IMR-90 (cell line): ENCODE measurements around the gene PRADC1. TPM values are rescaled to one million over a fixed set of nuclear protein-coding genes. Genes with fewer than 3 reads are reported as not detected.

Experiments used
- ATAC-seq: fragments of 200-7000 bp; cut with Tn5 transposase; 2 replicates; pipeline ENCODE4 v1.9.1; 2020; ENCODE audit warnings: low read depth, mild to moderate bottlenecking, moderate library complexity
- BruUV-seq: library from RNA; stranded (reverse); fragments of 400-500 nt; replicated peaks from 2 replicates; lab custom pipeline; 2021; lab: Mats Ljungman, UMichigan
- CTCF ChIA-PET: fragments of 300-600 bp; formaldehyde crosslinking; extraction: SDS; loops from one replicate; lab custom pipeline; 2021; ENCODE audit warnings: antibody characterized with exemption; lab: Yijun Ruan, JAX
- POLR2A ChIA-PET: fragments of 300-600 bp; sonication (Branson Sonifier 250); formaldehyde crosslinking; loops from one replicate; lab custom pipeline; 2022; ENCODE audit warnings: antibody characterized with exemption; ENCODE audit not compliant: unreplicated experiment; lab: Charles Lee
- DNase-seq: peaks from one replicate; pipeline ENCODE4 v3.0.0; 2013
- H2AFZ ChIP-seq: replicated peaks from 2 replicates; pipeline ENCODE3; 2013; ENCODE audit warnings: low read length, mild to moderate bottlenecking; ENCODE audit not compliant: poor library complexity
- H2AK5ac ChIP-seq: 2 replicates; pipeline ENCODE4 v1.6.1; 2013; ENCODE audit warnings: low read depth, low read length, inconsistent platforms
- H2AK9ac ChIP-seq: replicated peaks from 2 replicates; pipeline ENCODE3; 2013; ENCODE audit warnings: mild to moderate bottlenecking, low read depth, low read length, moderate library complexity; ENCODE audit not compliant: poor library complexity
- H2BK120ac ChIP-seq: 2 replicates; pipeline ENCODE4 v1.6.1; 2013; ENCODE audit warnings: low read depth, low read length, inconsistent platforms
- H2BK15ac ChIP-seq: 3 replicates; pipeline ENCODE4 v1.6.1; 2013; ENCODE audit warnings: low read depth, low read length, inconsistent platforms
- H2BK20ac ChIP-seq: 2 replicates; pipeline ENCODE4 v1.6.1; 2013; ENCODE audit warnings: low read depth, mild to moderate bottlenecking, inconsistent platforms, low read length, moderate library complexity
- H2BK5ac ChIP-seq: 2 replicates; pipeline ENCODE4 v1.6.1; 2013; ENCODE audit warnings: mild to moderate bottlenecking, low read depth, low read length, inconsistent platforms; ENCODE audit not compliant: poor library complexity, severe bottlenecking
- H3K14ac ChIP-seq: replicated peaks from 2 replicates; pipeline ENCODE4 v1.6.1; 2013; ENCODE audit warnings: low read depth, low read length, inconsistent platforms
- H3K18ac ChIP-seq: 2 replicates; pipeline ENCODE4 v1.6.1; 2013; ENCODE audit warnings: low read depth, low read length, control low read depth
- H3K23ac ChIP-seq: 2 replicates; pipeline ENCODE4 v1.6.1; 2013; ENCODE audit warnings: low read depth, low read length, inconsistent platforms
- H3K27ac ChIP-seq: 2 replicates; pipeline ENCODE4 v1.5.1; 2013; ENCODE audit warnings: mild to moderate bottlenecking, control low read depth, low read length; ENCODE audit not compliant: insufficient read depth
- H3K27me3 ChIP-seq: 2 replicates; pipeline ENCODE4 v1.6.1; 2013; ENCODE audit warnings: low read length; ENCODE audit not compliant: control insufficient read depth, insufficient read depth
- H3K36me3 ChIP-seq: 2 replicates; pipeline ENCODE4 v1.6.1; 2013; ENCODE audit warnings: low read length, mixed read lengths; ENCODE audit not compliant: control insufficient read depth, insufficient read depth
- H3K4ac ChIP-seq: 2 replicates; pipeline ENCODE4 v1.6.1; 2013; ENCODE audit warnings: low read depth, low read length, inconsistent platforms
- H3K4me1 ChIP-seq: 2 replicates; pipeline ENCODE4 v1.6.1; 2013; ENCODE audit warnings: low read length, mixed read lengths; ENCODE audit not compliant: control insufficient read depth, insufficient read depth
- H3K4me2 ChIP-seq: 2 replicates; pipeline ENCODE4 v1.6.1; 2013; ENCODE audit warnings: low read depth, mild to moderate bottlenecking, control low read depth, low read length, moderate library complexity
- H3K4me3 ChIP-seq: 2 replicates; pipeline ENCODE4 v1.5.1; 2013; ENCODE audit warnings: low read depth, mild to moderate bottlenecking, control low read depth, low read length, moderate library complexity; ENCODE audit not compliant: insufficient read depth
- H3K56ac ChIP-seq: 2 replicates; pipeline ENCODE4 v1.6.1; 2013; ENCODE audit warnings: low read length, inconsistent platforms; ENCODE audit not compliant: insufficient read depth; ENCODE audit errors: extremely low read depth
- H3K79me1 ChIP-seq, 2 experiments: 2 replicates each; pipeline ENCODE4 v1.6.1; 2013; ENCODE audit warnings: low read length in 2 of 2, inconsistent platforms in 1 of 2, low read depth in 1 of 2
- H3K9ac ChIP-seq: 2 replicates; pipeline ENCODE4 v1.6.1; 2013; ENCODE audit warnings: low read depth, low read length, control low read depth
- H3K9me1 ChIP-seq: 2 replicates; pipeline ENCODE4 v1.6.1; 2013; ENCODE audit warnings: low read length, inconsistent platforms; ENCODE audit not compliant: insufficient read depth
- H3K9me3 ChIP-seq: 2 replicates; pipeline ENCODE4 v1.6.1; 2013; ENCODE audit warnings: low read length; ENCODE audit not compliant: control insufficient read depth, insufficient read depth
- H4K20me1 ChIP-seq: 2 replicates; pipeline ENCODE4 v1.6.1; 2013; ENCODE audit warnings: low read length, inconsistent platforms; ENCODE audit not compliant: insufficient read depth
- H4K5ac ChIP-seq: 2 replicates; pipeline ENCODE4 v1.6.1; 2013; ENCODE audit warnings: mild to moderate bottlenecking, low read depth, low read length, control low read depth
- H4K8ac ChIP-seq, 2 experiments: 2 replicates each; pipeline ENCODE4 v1.6.1; 2013; ENCODE audit warnings: low read depth in 2 of 2, low read length in 2 of 2, control low read depth in 1 of 2, inconsistent platforms in 1 of 2
- H4K91ac ChIP-seq: 2 replicates; pipeline ENCODE4 v1.6.1; 2013; ENCODE audit warnings: low read depth, low read length, inconsistent platforms; ENCODE audit not compliant: insufficient read depth
- BHLHE40 ChIP-seq: fragments of 150-350 bp; IDR thresholded peaks from 2 replicates; pipeline ENCODE4 v1.6.1; 2016; ENCODE audit warnings: mild to moderate bottlenecking, low read depth, low read length
- FOS ChIP-seq: fragments of 150-350 bp; IDR thresholded peaks from 2 replicates; pipeline ENCODE4 v1.6.1; 2016; ENCODE audit warnings: low read depth, low read length
- WGBS, 2 experiments: methylation state at CpG; one replicate each; pipeline versions ENCODE4 v1.1.5 to v1.1.7; 2013; ENCODE audit warnings: missing lambda C conversion rate in 2 of 2; ENCODE audit not compliant: insufficient read length in 1 of 2; ENCODE audit errors: extremely low coverage in 2 of 2; 5-methylcytosine and 5-hydroxymethylcytosine counted together
- dilution Hi-C: fragments of 300-500 bp; cut with HindIII; formaldehyde crosslinking; loops from one replicate; pipeline ENCODE4 v1.14.3; 2018; ENCODE audit warnings: low sequenced_read_pairs; ENCODE audit not compliant: unreplicated experiment
- in situ Hi-C: fragments of 300-500 bp; cut with MboI; formaldehyde crosslinking; loops from 3 replicates; pipeline ENCODE4 v1.14.3; 2019; ENCODE audit warnings: low sequenced_read_pairs, inconsistent platforms, mixed read lengths
- intact Hi-C: fragments of 100-400 bp; cut with micrococcal nuclease; formaldehyde crosslinking; loops from 2 replicates; pipeline ENCODE4 v1.10.0; 2022
- polyA plus RNA-seq, 3 experiments: library from polyadenylated mRNA; depleted of rRNA; stranded (reverse); fragments of >200 nt; gene quantifications; 2 replicates each; pipeline ENCODE4 v1.2.3, GENCODE V29; 2012; ENCODE audit warnings: low replicate concordance in 1 of 3
- total RNA-seq: library from RNA; depleted of rRNA; stranded (reverse); fragments of >200 nt; gene quantifications from 2 replicates; pipeline ENCODE4 v1.2.3, GENCODE V29; 2012

Gene PRADC1
- total and polyA plus RNA-seq, 2 of the 4 experiments (the other 2 are of a cell fraction) = 13.1 to 18.4 TPM

DNA sequence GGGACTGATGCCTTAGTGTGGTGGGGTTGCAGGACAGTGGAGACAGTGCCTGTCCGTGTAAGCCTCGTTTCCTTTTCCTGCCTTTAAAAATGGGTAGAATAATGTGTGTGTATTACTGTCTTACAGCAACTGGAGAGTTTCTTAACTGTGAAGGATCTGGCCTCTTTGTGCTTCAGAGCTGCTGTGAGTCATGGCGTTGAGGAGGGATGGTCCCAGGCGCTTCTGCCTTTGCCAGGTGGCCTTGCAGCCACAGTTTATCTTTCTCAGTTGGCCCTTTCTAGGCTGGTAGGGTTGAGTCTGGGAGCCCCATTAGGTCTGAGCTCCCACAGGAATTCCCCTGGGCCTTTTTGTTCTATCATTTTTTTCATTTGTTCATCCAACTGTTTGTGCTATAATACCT lies 9.2 kb downstream of the PRADC1 start:
- BruUV-seq = no TSS peak
- no peaks in the 10 kb centered on the region for H3K9me3 ChIP-seq
- H3K4me1 ChIP-seq = no peaks in the 10 kb centered on the region
- H4K20me1 ChIP-seq = no peaks in the 10 kb centered on the region
- no peak overlapping the region for H2AFZ ChIP-seq
- H2BK20ac ChIP-seq = no peak overlapping the region
- no peaks in the 10 kb centered on the region for H3K27me3 ChIP-seq
- H2AK9ac ChIP-seq = no peak overlapping the region
- no peak overlapping the region for H2BK120ac ChIP-seq
- H2AK5ac ChIP-seq = no peak overlapping the region
- no peak overlapping the region for H4K8ac ChIP-seq
- no peak overlapping the region for H3K27ac ChIP-seq
- in situ Hi-C loops = no loop called here
- H3K56ac ChIP-seq = no peak overlapping the region
- peaks cover 12% of the 10 kb centered on the region for H3K9me1 ChIP-seq
- H3K4ac ChIP-seq = no peak overlapping the region
- peaks cover 4 to 12% of the 10 kb centered on the region in 2 experiments; a peak in 3 of 4 replicates for H3K79me1 ChIP-seq
- ChIA-PET POLR2A (no interaction called here), CTCF (no interaction called here)
- H3K18ac ChIP-seq = no peak overlapping the region
- WGBS, 2 experiments = no CpG with 5 or more reads among the region's 4 CpGs
- dilution Hi-C loops = no loop called here
- H2BK5ac ChIP-seq = no peak overlapping the region
- H3K4me3 ChIP-seq = no peak overlapping the region
- no peak for ATAC-seq
- peaks cover 37% of the 10 kb centered on the region for H3K36me3 ChIP-seq
- H3K23ac ChIP-seq = no peak overlapping the region
- H2BK15ac ChIP-seq = no peak overlapping the region
- TF ChIP-seq BHLHE40 (no peak), FOS (no peak)
- H3K9ac ChIP-seq = no peak overlapping the region
- no peak overlapping the region for H3K4me2 ChIP-seq
- no peak overlapping the region for H3K14ac ChIP-seq
- DNase-seq = no peak
- H4K5ac ChIP-seq = no peak overlapping the region
- no peak overlapping the region for H4K91ac ChIP-seq
- intact Hi-C loops = no loop called here
